H1 (cell line): ENCODE results near the gene CDK10. TPM values are rescaled to one million over a fixed set of nuclear protein-coding genes. Genes with fewer than 3 reads are reported as not detected.
A peak's percentile ranks its signal among the peaks of the same experiment; 100 is the strongest.

Experiments used
- CTCF ChIA-PET: fragments of 300-600 bp; sonication (Branson Sonifier 250); formaldehyde crosslinking; loops from one replicate; lab custom pipeline; 2021; ENCODE audit not compliant: partially characterized antibody; lab: Charles Lee
- POLR2A ChIA-PET: fragments of 300-600 bp; sonication (Branson Sonifier 250); formaldehyde crosslinking; loops from one replicate; lab custom pipeline; 2021; ENCODE audit warnings: inconsistent platforms; ENCODE audit not compliant: partially characterized antibody; lab: Charles Lee
- DNase-seq, 2 experiments: peaks; one replicate each; pipeline versions ENCODE4 v3.0.0 to v3.0.0-alpha.2; 2010 to 2022; ENCODE audit warnings: low spot score in 2 of 2, low read depth in 1 of 2, mixed read lengths in 1 of 2
- FAIRE-seq: peaks from 2 replicates; lab custom pipeline; 2011; peaks lifted over from hg19 to GRCh38; lab: Jason Lieb, UNC
- H2AFZ ChIP-seq: 2 replicates; pipeline ENCODE4 v1.8.1; 2012; ENCODE audit warnings: low read length, inconsistent platforms
- H2AK5ac ChIP-seq: 2 replicates; pipeline ENCODE4 v1.6.1; 2013; ENCODE audit warnings: low read depth, low read length
- H2BK120ac ChIP-seq: replicated peaks from 2 replicates; pipeline ENCODE3; 2013; ENCODE audit warnings: low read depth, low read length, inconsistent platforms
- H2BK12ac ChIP-seq: 2 replicates; pipeline ENCODE4 v1.6.1; 2013; ENCODE audit warnings: low read depth, low read length
- H2BK15ac ChIP-seq: 2 replicates; pipeline ENCODE4 v1.6.1; 2013; ENCODE audit warnings: low read length
- H2BK20ac ChIP-seq: 2 replicates; pipeline ENCODE4 v1.6.1; 2013; ENCODE audit warnings: low read length
- H2BK5ac ChIP-seq: 2 replicates; pipeline ENCODE4 v1.6.1; 2013; ENCODE audit warnings: low read depth, low read length
- H3K14ac ChIP-seq: 2 replicates; pipeline ENCODE4 v1.6.1; 2013; ENCODE audit warnings: inconsistent platforms; ENCODE audit not compliant: insufficient read length
- H3K18ac ChIP-seq: 2 replicates; pipeline ENCODE4 v1.6.1; 2013; ENCODE audit warnings: low read length; ENCODE audit errors: extremely low read depth
- H3K23ac ChIP-seq: 2 replicates; pipeline ENCODE4 v1.6.1; 2013; ENCODE audit warnings: inconsistent platforms; ENCODE audit not compliant: insufficient read length
- H3K23me2 ChIP-seq: 2 replicates; pipeline ENCODE4 v1.6.1; 2013; ENCODE audit warnings: low read depth, low read length
- H3K27ac ChIP-seq: 2 replicates; pipeline ENCODE4 v1.6.1; 2011; ENCODE audit warnings: low read depth, low read length, inconsistent platforms
- H3K27me3 ChIP-seq, 4 experiments: replicated peaks in 1 of 4; 1 replicate in 1 of 4; 2 replicates in 3 of 4; pipeline versions ENCODE4 v1.6.1 to v1.8.1; 2011 to 2013; ENCODE audit warnings: low read length in 3 of 4, mild to moderate bottlenecking in 3 of 4, inconsistent platforms in 2 of 4, mixed read lengths in 2 of 4, moderate library complexity in 1 of 4; ENCODE audit not compliant: control insufficient read depth in 3 of 4, insufficient read depth in 3 of 4; ENCODE audit errors: extremely low read depth in 1 of 4
- H3K36me3 ChIP-seq, 4 experiments: 2 replicates each; pipeline versions ENCODE4 v1.6.1 to v1.8.1; 2011 to 2013; ENCODE audit warnings: mild to moderate bottlenecking in 4 of 4, low read length in 3 of 4, moderate library complexity in 2 of 4, control low read depth in 1 of 4, inconsistent platforms in 1 of 4; ENCODE audit not compliant: insufficient read depth in 4 of 4, control insufficient read depth in 2 of 4
- H3K4ac ChIP-seq: replicated peaks from 2 replicates; pipeline ENCODE3; 2013; ENCODE audit warnings: low read length, low read depth, mixed read lengths, inconsistent platforms; ENCODE audit not compliant: insufficient read length
- H3K4me1 ChIP-seq, 4 experiments: replicated peaks in 1 of 4; 1 replicate in 1 of 4; 2 replicates in 3 of 4; pipeline versions ENCODE4 v1.6.1 to v1.8.1; 2011 to 2013; ENCODE audit warnings: low read length in 3 of 4, inconsistent platforms in 2 of 4, mixed read lengths in 1 of 4; ENCODE audit not compliant: insufficient read depth in 4 of 4, control insufficient read depth in 3 of 4
- H3K4me2 ChIP-seq, 2 experiments: 2 replicates each; pipeline versions ENCODE4 v1.6.1 to v1.8.1; 2011 to 2013; ENCODE audit warnings: low read depth in 2 of 2, low read length in 2 of 2, control low read depth in 1 of 2, inconsistent platforms in 1 of 2, mild to moderate bottlenecking in 1 of 2; ENCODE audit not compliant: insufficient read depth in 1 of 2
- H3K4me3 ChIP-seq, 4 experiments: fragments of 200-600, 300-600 bp in 1 of 4; sonication (generic), shearing (Covaris generic), sonication (Bioruptor Twin) in 1 of 4; 2 replicates each; pipeline versions ENCODE4 v1.5.1 to v1.8.1; 2011 to 2016; ENCODE audit warnings: low read length in 4 of 4, low read depth in 3 of 4, control low read depth in 2 of 4, inconsistent platforms in 2 of 4, mild to moderate bottlenecking in 2 of 4, mixed read lengths in 1 of 4, moderate library complexity in 1 of 4; ENCODE audit not compliant: insufficient read depth in 2 of 4; ENCODE audit errors: extremely low read depth in 1 of 4
- H3K56ac ChIP-seq: replicated peaks from 2 replicates; pipeline ENCODE3; 2013; ENCODE audit warnings: low read depth, mild to moderate bottlenecking, mixed read lengths, low read length, inconsistent platforms; ENCODE audit not compliant: insufficient read length
- H3K79me1 ChIP-seq: 2 replicates; pipeline ENCODE4 v1.6.1; 2013; ENCODE audit warnings: low read depth, low read length, control low read depth
- H3K79me2 ChIP-seq, 2 experiments: 2 replicates each; pipeline versions ENCODE4 v1.6.1 to v1.8.1; 2012 to 2013; ENCODE audit warnings: low read length in 2 of 2, mild to moderate bottlenecking in 2 of 2, inconsistent platforms in 1 of 2; ENCODE audit not compliant: insufficient read depth in 2 of 2, control insufficient read depth in 1 of 2
- H3K9ac ChIP-seq, 4 experiments: replicated peaks in 1 of 4; 1 replicate in 1 of 4; 2 replicates in 3 of 4; pipeline versions ENCODE4 v1.6.1 to v1.8.1; 2011 to 2013; ENCODE audit warnings: low read depth in 3 of 4, low read length in 3 of 4, control low read depth in 2 of 4, mild to moderate bottlenecking in 2 of 4, moderate library complexity in 2 of 4, inconsistent platforms in 1 of 4; ENCODE audit errors: extremely low read depth in 1 of 4
- H3K9me3 ChIP-seq, 2 experiments: 2 replicates each; pipeline versions ENCODE4 v1.6.1 to v1.8.1; 2012 to 2013; ENCODE audit warnings: mild to moderate bottlenecking in 2 of 2, moderate library complexity in 2 of 2, control low read depth in 1 of 2, inconsistent platforms in 1 of 2, low read depth in 1 of 2, low read length in 1 of 2, mixed read lengths in 1 of 2; ENCODE audit not compliant: insufficient read depth in 2 of 2
- H4K20me1 ChIP-seq, 2 experiments: replicated peaks in 1 of 2; 2 replicates each; pipeline versions ENCODE3 to v1.8.1; 2011 to 2013; ENCODE audit warnings: inconsistent platforms in 2 of 2, low read length in 2 of 2, mild to moderate bottlenecking in 1 of 2; ENCODE audit not compliant: insufficient read depth in 2 of 2, control insufficient read depth in 1 of 2
- H4K5ac ChIP-seq: 2 replicates; pipeline ENCODE4 v1.6.1; 2013; ENCODE audit warnings: low read length, low read depth, mixed read lengths, inconsistent platforms; ENCODE audit not compliant: insufficient read length
- H4K8ac ChIP-seq: 2 replicates; pipeline ENCODE4 v1.8.0; 2013; ENCODE audit warnings: mild to moderate bottlenecking, moderate library complexity, low read length, inconsistent platforms; ENCODE audit not compliant: insufficient read depth; ENCODE audit errors: extremely low read depth
- H4K91ac ChIP-seq: replicated peaks from 2 replicates; pipeline ENCODE3; 2013; ENCODE audit warnings: low read length, mixed read lengths, inconsistent platforms; ENCODE audit not compliant: insufficient read length
- BACH1 ChIP-seq: IDR thresholded peaks from 2 replicates; pipeline ENCODE4 v1.6.1; 2012; ENCODE audit warnings: low read length, improper control_type of control experiment
- CHD1 ChIP-seq: IDR thresholded peaks from 2 replicates; pipeline ENCODE4 v1.6.1; 2012; ENCODE audit warnings: low read depth, low read length, improper control_type of control experiment
- CHD2 ChIP-seq: IDR thresholded peaks from 2 replicates; pipeline ENCODE4 v1.6.1; 2012; ENCODE audit warnings: low read length, improper control_type of control experiment
- CREB1 ChIP-seq: IDR thresholded peaks from 2 replicates; pipeline ENCODE4 v1.6.1; 2012; ENCODE audit warnings: inconsistent platforms
- HDAC6 ChIP-seq: IDR thresholded peaks from one replicate; pipeline ENCODE4 v1.7.1; 2012; ENCODE audit warnings: low read depth, mild to moderate bottlenecking, inconsistent platforms, low read length, moderate library complexity
- KDM5A ChIP-seq: fragments of 200-600 bp; IDR thresholded peaks from 2 replicates; pipeline ENCODE4 v1.7.1; 2012; ENCODE audit warnings: mild to moderate bottlenecking, low read length, inconsistent platforms, mixed read lengths
- MAX ChIP-seq: IDR thresholded peaks from 2 replicates; pipeline ENCODE4 v1.6.1; 2012; ENCODE audit warnings: inconsistent platforms
- PHF8 ChIP-seq: fragments of 200-600 bp; sonication (generic); conservative IDR thresholded peaks from 2 replicates; pipeline ENCODE4 v1.7.1; 2012; ENCODE audit warnings: low read depth, mild to moderate bottlenecking, inconsistent platforms, low read length, moderate library complexity
- SP4 ChIP-seq: IDR thresholded peaks from 2 replicates; pipeline ENCODE4 v1.6.1; 2012; ENCODE audit warnings: low read length, inconsistent platforms
- ZNF274 ChIP-seq: IDR thresholded peaks from 2 replicates; pipeline ENCODE4 v1.7.0; 2012; ENCODE audit warnings: low read length, borderline replicate concordance; ENCODE audit errors: extremely low read depth
- WGBS, 2 experiments: shearing (Covaris generic) in 1 of 2; methylation state at CpG; one replicate each; pipeline versions ENCODE4 v1.1.6 to v1.1.7; 2013 to 2015; ENCODE audit warnings: low lambda C conversion rate in 2 of 2, mixed read lengths in 2 of 2, inconsistent platforms in 1 of 2, low coverage in 1 of 2, missing lambda C conversion rate in 1 of 2; ENCODE audit not compliant: insufficient replicate concordance in 2 of 2, insufficient coverage in 1 of 2, insufficient read length in 1 of 2; ENCODE audit errors: extremely low coverage in 1 of 2, missing lambda C conversion rate in 1 of 2; 5-methylcytosine and 5-hydroxymethylcytosine counted together
- polyA plus RNA-seq, 7 experiments: library from polyadenylated mRNA; depleted of rRNA in 3 of 7; stranded (reverse) in 5 of 7; unstranded in 2 of 7; fragments of >200 nt in 5 of 7; fragments of 200-250 nt in 2 of 7; gene quantifications; 1 replicate in 5 of 7; 2 replicates in 1 of 7; 4 replicates in 1 of 7; pipeline versions ENCODE4 v1.2.1 to v1.2.3, GENCODE V29; 2011 to 2013; ENCODE audit warnings: missing spikeins in 2 of 7, mixed read lengths in 2 of 7
- total RNA-seq: library from RNA; stranded (reverse); fragmentation: NEBNext Ultra II Directional; extraction: Animal tissue kit (Norgen Biotek cat#: 25700); gene quantifications from 2 replicates; pipeline ENCODE4 v1.2.1, GENCODE V29; 2021

The CDK10 gene
- total and polyA plus RNA-seq, 2 of the 8 experiments (the other 6 are each of a cell fraction or from before 2014, with no cell fraction given), result 49.5 to 83.9 TPM

DNA sequence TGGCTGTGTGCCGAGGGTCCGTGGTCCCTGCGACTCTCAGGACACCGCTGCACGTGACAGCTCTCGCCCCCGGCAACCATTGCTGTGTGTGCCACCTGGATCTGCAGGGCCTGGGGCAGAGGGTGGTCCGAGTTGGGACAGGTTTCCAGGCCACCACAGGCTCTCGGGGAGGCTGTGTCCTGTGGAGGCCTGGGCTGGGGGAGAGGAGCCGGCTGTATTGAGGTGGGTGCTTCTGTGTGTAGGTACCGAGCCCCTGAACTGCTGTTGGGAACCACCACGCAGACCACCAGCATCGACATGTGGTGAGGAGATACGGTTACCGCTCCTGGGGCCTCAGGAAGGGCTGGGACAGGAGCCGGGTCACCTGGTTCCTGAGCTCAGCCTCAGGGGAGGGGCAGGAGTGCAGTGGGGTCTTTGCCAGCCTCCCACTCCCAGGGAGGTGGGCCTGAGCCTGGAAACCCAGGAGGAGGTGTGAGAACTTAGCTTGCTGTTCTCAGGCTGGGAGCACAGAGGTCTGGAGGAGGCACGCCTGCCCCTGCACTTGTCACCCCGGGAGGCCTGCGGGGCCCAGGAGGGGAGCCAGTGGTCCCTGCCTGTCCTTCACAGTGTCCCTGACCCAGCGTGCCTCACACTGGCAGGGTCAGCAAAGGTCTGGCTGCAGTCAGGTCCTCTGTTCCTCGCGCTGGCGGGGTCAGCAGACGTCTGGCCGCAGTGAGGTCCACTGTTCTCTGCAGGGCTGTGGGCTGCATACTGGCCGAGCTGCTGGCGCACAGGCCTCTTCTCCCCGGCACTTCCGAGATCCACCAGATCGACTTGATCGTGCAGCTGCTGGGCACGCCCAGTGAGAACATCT, 7.7 kb downstream of the CDK10 start:
- no peaks in the 10 kb centered on the region for H3K4me1 ChIP-seq
- no peak for FAIRE-seq
- no peak overlapping the region for H3K56ac ChIP-seq
- no peak for DNase-seq
- 0 out of 2 replicates have a peak overlapping the region, but pooled peaks have one; percentile 44 for H2BK5ac ChIP-seq
- peaks cover 3 to 40% (median 17%) of the 10 kb centered on the region in 4 experiments; a peak in 7 of 8 replicates for H3K36me3 ChIP-seq
- H3K14ac ChIP-seq, result no peak overlapping the region
- no peak overlapping the region for H3K9ac ChIP-seq
- H2BK120ac ChIP-seq, result no peak overlapping the region
- H2AK5ac ChIP-seq, result no peak overlapping the region
- no peak overlapping the region for H3K4ac ChIP-seq
- H4K8ac ChIP-seq, result no peak overlapping the region
- H2BK20ac ChIP-seq, result no peak overlapping the region
- CTCF ChIA-PET, result interaction anchor here (0.7 to 1.2 kb wide), 4 partner anchors 17 to 94 kb away, joined by 3 to 4 read pairs (median 4); no protein-coding TSS in a partner anchor
- no peak overlapping the region for H2BK15ac ChIP-seq
- no peak overlapping the region for H4K5ac ChIP-seq
- H3K23me2 ChIP-seq, result no peaks in the 10 kb centered on the region
- no peak overlapping the region for H3K27ac ChIP-seq
- POLR2A ChIA-PET, result interaction anchor here (0.8 to 6.6 kb wide), 6 partner anchors 9 to 129 kb away, joined by 3 to 36 read pairs (median 4); no protein-coding TSS in a partner anchor
- H2AFZ ChIP-seq, result no peak overlapping the region
- H3K4me2 ChIP-seq, result no peak overlapping the region
- no peaks in the 10 kb centered on the region for H3K9me3 ChIP-seq
- no peak overlapping the region for H3K18ac ChIP-seq
- H4K20me1 ChIP-seq, result peaks cover 0 to 25% of the 10 kb centered on the region in 2 experiments
- H3K23ac ChIP-seq, result no peak overlapping the region
- H3K79me2 ChIP-seq, result no peaks in the 10 kb centered on the region
- no peak overlapping the region for H4K91ac ChIP-seq
- no peaks in the 10 kb centered on the region for H3K27me3 ChIP-seq
- WGBS, 2 experiments, result 95% methylated on average over 32 of the region's 32 CpGs; no CpG with 5 or more reads in 1 of the 2 experiments
- no peak overlapping the region for H3K4me3 ChIP-seq
- no peak overlapping the region for H2BK12ac ChIP-seq
- peaks cover 3% of the 10 kb centered on the region for H3K79me1 ChIP-seq
- no peak for TF ChIP-seq MAX
- TF ChIP-seq CHD1, result no peak
- TF ChIP-seq CHD2, result no peak
- TF ChIP-seq CREB1, result no peak
- no peak for TF ChIP-seq HDAC6
- no peak for TF ChIP-seq BACH1
- TF ChIP-seq ZNF274, result no peak
- no peak for TF ChIP-seq KDM5A
- no peak for TF ChIP-seq SP4
- no peak for TF ChIP-seq PHF8
